ENCODE measurements around the gene VAMP3.

VAMP3 gene, protein sequence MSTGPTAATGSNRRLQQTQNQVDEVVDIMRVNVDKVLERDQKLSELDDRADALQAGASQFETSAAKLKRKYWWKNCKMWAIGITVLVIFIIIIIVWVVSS

DNA sequence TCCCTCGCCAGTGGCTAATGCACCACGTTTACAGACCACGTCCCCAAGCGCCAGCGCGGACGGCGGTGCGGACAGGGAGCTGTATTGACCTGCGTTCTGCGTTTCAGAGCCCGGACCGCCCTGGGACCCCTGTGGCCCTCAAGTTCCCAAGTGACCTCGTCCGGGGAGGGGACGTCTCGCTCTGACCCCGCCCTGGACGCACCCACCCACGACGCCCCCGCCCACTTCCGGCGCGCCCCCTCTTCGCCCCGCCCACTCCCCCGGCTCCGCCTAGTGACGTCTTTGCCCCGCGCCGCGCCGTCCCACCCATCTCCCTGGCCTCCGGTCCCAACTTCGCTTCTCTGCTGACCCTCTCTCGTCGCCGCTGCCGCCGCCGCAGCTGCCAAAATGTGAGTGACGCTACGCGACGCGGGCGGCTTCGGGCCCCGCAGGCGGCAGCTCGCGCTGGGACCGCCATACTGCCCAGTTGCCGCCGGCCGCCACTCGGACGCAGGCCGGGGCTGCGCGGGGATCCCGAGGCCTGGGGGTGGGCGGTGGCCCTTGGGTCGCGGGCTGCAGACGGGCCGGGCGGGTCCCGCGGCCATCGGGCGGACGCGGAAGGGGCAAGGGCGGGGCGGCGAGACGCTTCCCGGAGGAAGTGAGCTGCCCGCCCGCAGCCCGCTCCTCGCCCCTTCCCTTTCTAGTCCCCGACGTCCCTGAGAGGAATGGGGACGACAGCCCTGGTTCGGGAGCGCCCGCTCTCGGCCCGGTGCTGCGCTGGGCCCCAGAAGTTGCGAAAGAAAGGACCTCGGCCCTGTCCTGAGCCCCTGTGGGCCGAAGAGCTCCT, at the start of gene VAMP3:
Gene VAMP3 (plus strand): TSS at position 300 of the 826 bp plus-strand sequence. CDS start 88 bp downstream, at position 388.
- DNase-seq = peak; percentile 89

DNA sequence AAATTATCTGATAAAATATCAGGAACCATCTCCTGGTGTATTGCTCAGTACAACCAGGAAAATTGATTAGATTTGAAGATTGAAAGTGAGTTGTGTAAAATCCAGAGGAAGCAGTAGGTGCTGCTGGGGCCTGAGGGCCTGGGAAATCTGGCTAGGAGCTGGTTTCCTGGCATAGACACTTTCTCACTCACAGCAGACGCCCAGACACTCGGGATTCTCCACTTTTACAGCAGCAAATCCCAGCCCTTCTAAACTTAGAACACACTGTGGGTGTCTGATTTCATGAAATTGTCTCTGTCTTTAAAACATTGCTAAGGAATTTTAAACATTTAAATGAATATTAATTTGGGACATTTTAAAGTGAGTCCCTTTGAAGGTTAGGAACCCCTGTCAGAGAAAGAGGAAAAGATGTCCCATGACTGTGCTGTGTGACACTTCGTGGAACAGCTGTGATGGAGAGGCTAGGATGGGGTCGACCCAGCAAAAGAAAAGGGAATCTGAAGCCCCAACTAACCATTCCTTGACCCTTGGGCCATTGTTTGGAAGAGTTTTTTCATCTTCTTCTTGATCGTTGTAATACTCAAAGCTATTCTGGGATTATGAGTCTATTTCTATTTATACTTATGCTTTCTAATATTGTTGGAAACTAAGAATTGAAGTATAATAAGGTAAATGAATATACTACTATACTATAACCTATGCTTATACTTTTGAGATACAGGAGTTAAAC, 49.0 kb upstream of the VAMP3 start:
- DNase-seq = no peak

DNA sequence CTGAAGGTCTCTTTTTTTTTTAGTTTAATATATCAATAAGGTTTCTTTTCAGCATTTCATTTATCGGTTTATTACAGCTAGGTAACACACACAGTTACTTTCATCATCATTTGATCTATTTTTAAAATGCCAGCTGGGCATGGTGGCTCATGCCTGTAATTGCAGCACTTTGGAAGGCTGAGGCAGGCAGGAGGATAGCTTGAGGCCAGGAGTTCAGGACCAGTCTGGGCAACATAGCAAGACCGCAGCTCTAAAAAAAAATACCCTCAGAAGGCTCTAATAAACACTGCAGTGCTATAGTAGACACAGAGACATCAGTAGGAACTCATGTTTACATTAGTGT, 48.5 kb upstream of the VAMP3 start:
- DNase-seq = no peak

DNA sequence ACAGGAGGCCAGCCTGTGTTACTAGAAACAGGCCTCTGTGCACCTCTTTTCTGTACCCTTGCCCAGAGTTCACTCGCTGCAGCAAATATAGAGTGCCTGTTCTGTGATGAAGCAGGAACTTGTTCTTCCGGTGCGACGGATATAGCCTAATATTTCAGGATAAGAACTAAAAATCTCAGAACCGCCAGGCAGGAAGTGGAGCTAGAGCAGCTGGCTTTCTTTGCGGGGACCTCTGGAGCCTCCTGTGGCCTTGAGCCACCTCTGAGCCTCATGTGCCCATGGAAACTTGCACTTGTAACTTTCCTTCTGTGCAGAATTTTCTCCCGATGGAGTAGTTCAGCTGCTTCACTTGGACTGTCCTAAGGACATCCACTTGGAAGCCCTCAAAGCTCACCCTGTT, 44.5 kb upstream of the VAMP3 start:
- DNase-seq = no peak

DNA sequence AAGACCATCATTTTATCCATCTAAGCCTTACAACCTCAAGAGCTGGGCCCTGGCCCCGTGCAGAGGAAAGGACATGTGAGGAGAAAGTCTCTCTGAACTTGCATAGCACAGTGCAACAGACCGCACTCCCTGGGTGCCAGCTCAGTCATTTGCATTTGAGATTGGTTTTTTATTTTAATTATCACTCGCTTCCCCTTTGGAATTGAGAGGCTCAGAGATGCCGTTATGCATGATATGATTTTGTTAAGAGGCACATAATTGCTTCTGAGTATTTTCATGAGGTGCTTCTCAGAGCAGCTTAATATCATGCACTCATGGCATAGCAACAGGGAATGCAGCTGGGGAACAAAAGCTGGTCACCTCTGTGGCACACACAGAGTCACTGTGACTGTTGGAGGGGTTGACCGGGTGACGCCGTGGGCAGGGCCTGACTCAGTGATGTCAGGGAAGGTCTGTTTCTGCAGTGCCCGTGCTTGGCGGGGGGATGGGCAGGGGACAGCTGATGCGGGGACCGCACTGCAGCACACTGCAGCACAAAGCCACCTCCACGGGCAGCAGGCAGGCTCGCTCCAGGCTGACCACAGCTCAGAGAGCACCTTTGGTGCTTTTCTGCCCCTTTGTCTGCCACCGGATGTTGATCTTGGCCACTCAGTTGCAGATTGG, 43.2 kb upstream of the VAMP3 start:
- DNase-seq = no peak

DNA sequence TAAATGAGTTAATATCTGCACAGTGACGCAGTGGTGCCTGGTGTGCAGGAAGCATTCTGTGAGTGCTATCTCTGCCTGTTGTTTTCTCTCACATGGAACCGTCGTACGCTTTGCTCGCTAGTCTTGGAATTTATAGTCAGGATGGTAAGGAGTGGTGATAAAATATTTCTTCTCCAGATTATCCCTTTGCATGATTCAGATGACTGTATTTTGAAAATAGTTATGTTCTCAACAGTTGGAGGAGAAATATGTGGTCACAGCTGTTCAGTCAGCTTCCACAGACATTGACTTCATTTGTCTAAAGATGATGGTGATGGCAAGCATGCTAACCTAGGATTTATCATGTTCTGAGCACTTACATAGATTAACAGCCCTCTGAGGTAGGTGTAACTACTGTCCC, 41.3 kb upstream of the VAMP3 start:
- no peak for DNase-seq

DNA sequence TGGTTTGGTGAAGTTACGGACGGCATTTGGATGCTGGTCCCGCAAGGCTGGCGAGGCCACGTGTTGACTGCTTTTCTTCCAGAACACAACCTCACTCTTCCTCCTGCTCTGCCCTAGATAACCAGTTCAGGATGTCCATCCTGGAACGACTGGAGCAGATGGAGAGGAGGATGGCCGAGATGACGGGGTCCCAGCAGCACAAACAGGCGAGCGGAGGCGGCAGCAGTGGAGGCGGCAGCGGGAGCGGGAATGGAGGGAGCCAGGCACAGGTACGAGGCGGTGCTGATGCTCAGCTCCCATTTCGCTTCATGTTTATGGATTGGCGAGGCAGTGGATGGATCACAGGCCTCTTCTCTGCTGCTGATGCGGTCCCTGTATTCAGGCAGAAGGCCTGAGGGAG, 38.8 kb upstream of the VAMP3 start:
- no peak for DNase-seq

DNA sequence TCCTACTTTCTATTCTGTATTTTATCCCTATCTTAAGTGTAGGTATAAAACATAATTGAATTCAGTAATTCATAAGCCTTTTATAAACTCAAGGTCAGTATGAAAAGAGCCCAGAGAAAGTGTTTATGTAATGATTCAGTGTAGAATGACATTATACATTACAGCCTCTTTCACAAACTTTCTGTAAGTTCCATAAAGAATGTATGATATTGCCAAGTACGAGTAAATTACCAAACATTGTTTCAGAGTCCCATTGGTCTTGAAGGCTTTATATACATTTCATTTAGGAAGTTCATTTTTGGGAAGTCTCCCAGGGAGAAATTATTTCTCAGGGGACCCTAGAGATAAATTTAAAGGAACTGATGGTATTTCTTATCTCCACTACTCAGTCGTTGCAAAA, 37.8 kb upstream of the VAMP3 start:
- no peak for DNase-seq

DNA sequence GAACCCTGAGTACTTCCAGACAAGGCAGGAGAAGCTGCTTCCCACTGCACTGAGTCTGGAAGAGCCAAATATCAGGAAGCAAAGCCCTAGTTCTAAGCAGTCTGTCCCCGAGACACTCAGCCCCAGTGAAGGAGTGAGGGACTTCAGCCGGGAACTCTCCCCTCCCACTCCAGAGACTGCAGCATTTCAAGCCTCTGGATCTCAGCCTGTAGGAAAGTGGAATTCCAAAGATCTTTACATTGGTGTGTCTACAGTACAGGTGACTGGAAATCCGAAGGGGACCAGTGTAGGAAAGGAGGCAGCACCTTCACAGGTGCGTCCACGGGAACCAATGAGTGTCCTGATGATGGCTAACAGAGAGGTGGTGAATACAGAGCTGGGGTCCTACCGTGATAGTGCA, 33.1 kb upstream of the VAMP3 start:
- no peak for DNase-seq

DNA sequence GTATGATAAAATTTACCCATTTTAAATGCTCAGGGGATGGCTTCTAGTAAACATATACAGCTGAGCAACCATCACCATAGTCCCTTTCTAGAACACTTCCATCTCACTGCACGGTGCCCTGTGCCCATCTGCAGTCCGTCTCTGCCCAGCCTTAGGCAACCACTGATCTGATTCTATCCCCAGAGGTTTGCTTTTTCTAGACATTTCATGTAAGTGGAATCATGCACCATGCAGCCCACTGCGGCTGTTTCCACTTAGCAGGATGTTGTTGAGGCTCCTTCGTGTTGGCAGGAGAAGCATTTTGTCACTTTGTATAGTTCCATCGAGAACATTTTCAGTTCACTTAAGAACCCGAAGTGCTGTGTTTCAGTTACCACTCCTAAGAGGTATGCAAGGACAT, 27.8 kb upstream of the VAMP3 start:
- DNase-seq = no peak

DNA sequence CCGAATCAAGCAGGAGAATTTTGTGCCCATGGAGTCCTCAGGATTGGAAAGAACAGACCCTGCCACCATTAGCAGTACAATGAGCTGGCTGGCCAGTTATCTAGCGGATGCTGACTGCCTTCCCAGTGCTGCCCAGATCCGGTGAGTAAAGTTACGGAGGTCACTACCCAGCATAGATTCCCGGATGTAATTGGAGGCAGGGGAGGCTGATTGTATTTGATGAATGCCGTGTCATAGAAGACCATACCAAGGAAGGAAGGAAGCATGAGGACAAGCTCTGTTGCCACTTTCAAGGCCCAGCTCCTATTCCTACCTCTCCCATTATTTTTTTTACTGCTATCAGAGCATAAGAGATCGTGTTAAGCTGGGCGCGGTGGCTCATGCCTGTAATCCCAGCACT, 26.2 kb upstream of the VAMP3 start:
- no peak for DNase-seq

DNA sequence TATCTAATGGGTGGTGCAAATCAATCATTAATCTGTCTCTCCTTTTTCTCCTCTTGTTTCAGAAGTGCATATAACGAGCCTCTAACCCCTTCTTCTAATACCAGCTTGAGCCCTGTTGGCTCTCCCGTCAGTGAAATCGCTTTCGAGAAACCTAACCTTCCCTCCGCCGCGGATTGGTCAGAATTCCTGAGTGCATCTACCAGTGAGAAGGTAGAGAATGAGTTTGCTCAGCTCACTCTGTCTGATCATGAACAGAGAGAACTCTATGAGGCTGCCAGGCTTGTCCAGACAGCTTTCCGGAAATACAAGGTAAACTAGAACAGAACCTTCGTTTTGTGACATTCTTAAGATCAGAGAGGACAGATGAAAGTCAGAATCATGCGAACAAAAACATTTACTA, 25.3 kb upstream of the VAMP3 start:
- DNase-seq = no peak

DNA sequence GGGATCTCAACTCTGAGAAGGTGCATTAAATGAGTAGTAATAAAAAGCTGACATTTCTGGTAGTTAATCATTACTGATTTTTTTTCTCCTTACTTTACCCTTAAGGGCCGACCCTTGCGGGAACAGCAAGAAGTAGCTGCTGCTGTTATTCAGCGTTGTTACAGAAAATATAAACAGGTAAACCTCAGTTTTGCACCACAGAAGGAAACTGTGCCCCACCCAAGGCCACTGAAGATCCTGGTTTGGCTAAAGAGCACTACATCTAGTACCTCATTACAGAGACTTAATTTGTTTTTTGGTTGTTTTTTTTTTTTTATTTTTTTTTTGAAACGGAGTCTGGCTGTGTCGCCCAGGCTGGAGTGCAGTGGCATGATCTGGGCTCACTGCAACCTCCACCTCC, 23.5 kb upstream of the VAMP3 start:
- DNase-seq = no peak

DNA sequence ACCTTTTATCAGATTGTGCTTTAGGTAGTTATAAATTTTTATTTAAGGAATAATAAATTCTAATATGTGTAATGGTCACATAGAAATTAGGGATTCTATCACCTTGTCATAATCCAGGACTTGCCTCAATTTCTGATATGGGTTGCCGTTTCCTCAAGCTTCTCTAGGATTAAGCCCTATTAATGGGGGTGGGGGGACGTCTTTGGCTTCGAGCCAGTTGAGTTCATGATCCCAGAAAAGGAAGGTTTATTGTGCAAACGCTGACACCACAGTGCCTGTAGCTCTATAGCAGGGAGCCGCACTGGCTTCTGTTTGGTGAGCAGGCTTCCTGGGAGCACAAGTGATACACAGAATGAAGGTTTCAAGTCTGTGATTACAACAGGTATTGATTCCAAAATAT, 22.0 kb upstream of the VAMP3 start:
- DNase-seq = no peak

DNA sequence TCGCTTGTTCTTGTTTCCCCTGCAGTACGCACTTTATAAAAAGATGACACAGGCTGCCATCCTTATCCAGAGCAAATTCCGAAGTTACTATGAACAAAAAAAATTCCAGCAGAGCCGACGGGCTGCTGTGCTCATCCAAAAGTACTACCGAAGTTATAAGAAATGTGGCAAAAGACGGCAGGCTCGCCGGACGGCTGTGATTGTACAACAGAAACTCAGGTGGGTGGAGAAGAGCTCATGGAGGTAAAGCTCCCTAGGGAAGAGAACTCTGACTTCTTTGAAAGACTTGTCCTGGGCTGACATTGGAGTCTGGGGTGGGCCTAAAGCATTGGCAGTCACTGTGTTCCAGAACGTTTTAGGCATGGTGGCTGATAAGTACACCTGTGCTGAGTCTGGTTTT, 19.9 kb upstream of the VAMP3 start:
- DNase-seq = no peak

DNA sequence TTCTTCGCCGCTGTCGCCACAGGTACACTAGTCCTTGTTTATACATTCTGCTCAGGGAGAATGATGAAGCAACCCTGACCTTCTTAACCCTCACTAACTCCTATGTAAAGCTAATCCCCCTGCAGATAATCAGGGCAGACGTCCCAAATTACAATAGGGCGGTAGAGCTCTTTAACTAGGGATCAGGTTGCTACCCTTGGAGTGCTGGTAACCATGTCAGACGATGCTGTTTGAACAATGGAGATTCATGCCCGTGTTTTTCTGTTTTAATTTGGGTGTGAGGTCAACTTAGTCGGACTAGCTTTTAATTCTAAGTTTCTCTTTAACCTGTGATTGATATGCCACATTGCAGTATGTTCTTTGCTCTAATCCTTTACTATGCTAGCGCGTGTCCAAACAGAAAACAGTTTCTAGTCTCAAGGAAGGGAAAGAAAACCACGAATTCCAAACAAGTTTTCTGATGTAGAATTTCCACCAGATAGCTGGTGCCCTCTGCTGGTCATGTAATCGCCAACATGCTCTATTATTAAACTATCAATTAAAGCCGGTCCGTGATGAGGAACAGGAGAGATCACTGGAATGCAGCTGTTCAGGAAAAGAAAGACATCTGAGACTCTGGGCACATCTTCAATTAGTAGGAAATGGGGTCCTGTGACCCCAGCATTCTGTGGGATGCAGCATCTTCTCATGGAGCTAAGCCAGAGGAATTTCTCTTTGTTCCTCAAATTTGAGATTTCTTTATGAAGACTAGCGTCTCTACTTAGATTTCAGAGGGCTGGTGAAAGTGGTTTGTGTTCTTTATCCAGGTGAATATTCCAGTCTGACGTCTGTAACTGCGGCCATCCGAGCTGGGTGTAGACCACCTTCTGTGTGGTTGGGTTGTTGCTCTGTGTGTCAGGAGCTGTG, 18.3 kb upstream of the VAMP3 start:
- peak; percentile 55 for DNase-seq

DNA sequence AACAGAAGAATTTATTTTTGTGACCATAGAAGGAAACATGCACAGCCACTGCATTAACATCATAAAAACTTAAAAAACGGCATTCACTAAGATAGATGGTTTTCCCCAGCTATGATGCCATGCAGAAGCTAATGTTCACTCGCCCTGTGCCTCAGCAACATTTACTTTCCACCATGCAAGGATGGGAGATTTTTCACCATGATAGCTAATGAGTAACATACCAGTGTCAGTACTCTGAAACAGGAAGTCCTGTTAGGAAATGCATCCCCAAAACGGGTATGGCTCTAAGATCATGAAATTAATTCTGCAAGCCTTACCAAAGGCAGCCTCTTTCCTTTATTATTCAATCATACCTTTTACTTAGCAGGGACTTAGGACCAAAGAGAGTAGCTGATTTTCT, 17.5 kb upstream of the VAMP3 start:
- no peak for DNase-seq

DNA sequence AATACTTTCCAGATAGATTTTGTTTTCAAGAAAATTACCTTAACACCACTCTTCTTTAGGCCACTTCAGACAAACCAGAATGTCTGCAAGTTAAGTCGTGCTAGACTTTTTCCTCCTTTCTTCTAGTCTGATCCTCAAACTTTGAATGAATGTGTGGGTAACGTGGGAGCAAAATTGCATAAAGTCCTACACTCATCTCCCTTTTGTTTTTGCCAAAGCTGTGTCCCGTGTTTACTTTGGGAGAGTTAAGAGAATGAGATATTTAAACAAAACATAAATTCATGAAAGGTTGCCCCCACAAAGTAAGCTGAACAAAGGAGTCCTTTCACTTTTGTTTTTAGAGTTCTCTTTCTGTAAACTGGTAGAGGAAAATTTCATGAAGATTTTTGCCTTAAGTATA, 16.9 kb upstream of the VAMP3 start:
- no peak for DNase-seq

DNA sequence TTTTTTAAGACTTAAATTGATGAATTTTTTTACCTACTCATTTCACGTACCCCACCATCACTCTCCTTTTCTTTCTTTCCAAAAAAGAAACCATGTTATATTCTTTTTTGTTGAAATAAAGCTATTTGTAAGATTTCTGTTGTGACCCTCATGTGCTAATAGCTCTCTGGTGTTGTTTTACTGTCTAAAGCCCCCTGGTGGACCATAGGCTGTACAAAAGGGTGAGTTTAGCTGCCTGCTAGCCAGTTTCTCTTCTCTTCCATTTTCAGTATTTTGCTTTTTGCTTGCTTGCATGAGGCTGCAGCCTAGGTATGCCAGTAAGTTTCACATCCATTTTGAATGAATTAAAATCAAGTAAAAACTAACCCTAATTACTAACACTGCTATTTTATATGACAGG, 15.6 kb upstream of the VAMP3 start:
- DNase-seq = no peak

DNA sequence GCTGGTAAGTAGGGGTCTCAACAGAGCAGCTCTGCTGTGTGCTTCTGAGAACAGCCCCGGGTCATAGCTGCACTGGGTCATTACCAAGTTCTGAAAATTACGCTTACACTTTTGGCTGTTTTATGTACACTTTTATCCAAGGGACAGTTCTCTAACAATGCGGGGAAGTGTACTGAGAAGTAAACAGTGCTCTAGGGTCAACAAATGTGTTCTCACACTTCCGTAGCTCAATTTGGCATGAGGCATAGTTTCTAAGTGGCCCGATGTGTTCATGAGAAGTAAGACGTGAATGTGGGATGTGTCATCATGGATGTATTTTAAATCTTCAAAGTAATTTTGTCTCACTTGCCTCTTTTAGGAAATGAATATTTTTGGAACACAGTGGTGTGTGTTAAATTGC, 10.9 kb upstream of the VAMP3 start:
- DNase-seq = no peak

DNA sequence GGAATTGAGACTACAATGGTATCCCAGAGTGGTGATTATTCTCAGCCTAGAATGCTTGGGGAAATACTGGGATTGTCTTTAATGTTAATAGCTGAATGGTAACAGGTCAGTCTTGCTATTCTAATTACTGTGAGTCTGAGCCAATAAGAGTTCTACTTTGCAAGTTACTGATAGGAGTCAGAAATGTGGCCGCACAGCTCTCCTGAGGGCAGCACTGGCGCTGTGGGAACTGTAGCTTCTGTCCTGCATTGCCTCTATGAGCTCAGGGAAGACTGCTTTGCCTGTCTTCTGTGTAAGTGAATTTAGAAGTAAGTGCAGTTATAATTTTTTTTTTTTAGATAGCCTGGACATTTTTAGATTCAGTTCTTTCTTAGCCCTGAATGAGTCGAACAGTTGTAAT, 10.0 kb upstream of the VAMP3 start:
- DNase-seq = no peak

DNA sequence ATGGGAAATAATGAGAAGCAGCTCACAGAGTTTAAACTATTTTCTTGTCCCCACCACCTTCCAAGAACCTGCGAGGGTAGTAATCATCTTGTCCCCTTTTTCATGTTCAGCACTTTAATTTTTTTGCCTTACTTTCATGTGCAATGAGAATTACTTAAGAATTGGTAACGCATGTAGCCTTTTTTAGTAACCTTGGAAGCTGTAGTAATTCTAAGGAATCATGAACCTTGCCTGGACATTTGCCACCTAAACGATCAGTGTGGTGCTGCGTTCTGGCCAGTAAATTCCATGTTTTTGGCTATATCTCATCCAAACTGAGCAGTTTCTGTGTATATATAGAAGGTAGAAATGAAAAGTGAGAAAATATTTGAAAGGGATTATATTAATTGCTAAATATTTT, 3.9 kb upstream of the VAMP3 start:
- no peak for DNase-seq

DNA sequence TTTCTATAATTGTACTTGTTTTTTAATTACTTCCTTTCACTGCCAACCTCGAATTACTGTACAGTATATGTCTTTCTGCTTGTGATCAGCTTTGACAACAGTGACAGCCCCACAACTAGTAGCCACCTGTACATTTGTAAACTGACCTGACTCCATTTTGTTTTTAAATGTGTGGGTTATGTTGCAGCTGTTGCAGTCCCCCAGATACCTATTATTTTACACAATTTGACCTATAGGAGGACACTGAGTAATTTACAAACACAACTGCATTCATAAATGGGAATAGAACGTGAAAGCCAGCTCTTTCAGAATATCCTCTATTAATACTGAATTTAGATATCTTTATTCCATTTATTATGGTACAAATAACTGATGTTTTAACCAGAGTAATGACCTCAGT, 2.5 kb upstream of the VAMP3 start:
- no peak for DNase-seq
